Neutrophil (primary cell): ENCODE measurements around the gene DMD.

Source experiments
- H3K27ac ChIP-seq: fragments of 200-600 bp; sonication (generic); 2 replicates; pipeline ENCODE4 v1.5.1; 2016; ENCODE audit warnings: mild to moderate bottlenecking, moderate library complexity
- H3K27me3 ChIP-seq: fragments of 200-600 bp; sonication (generic); 2 replicates; pipeline ENCODE4 v1.6.0; 2016; ENCODE audit warnings: mild to moderate bottlenecking
- H3K36me3 ChIP-seq: fragments of 200-600 bp; sonication (generic); 2 replicates; pipeline ENCODE4 v1.5.1; 2017
- H3K4me1 ChIP-seq, 2 experiments: fragments of 200-600 bp in 1 of 2; sonication (generic) in 1 of 2; 1 replicate in 1 of 2; 2 replicates in 1 of 2; pipeline versions ENCODE4 v1.5.1 to v1.6.1; 2013 to 2016; ENCODE audit warnings: low read depth in 1 of 2, low read length in 1 of 2, mild to moderate bottlenecking in 1 of 2, moderate library complexity in 1 of 2; ENCODE audit not compliant: control insufficient read depth in 1 of 2, insufficient read depth in 1 of 2
- H3K4me3 ChIP-seq, 2 experiments: fragments of 200-600 bp in 1 of 2; sonication (generic) in 1 of 2; 1 replicate in 1 of 2; 2 replicates in 1 of 2; pipeline ENCODE4 v1.5.1; 2013 to 2016; ENCODE audit warnings: low read depth in 1 of 2, low read length in 1 of 2, mild to moderate bottlenecking in 1 of 2, moderate library complexity in 1 of 2
- H3K9me3 ChIP-seq: fragments of 200-600 bp; sonication (generic); 2 replicates; pipeline ENCODE4 v1.5.1; 2016
- CTCF ChIP-seq: fragments of 200-600 bp; sonication (generic); IDR thresholded peaks from 2 replicates; pipeline ENCODE4 v1.5.1; 2016; ENCODE audit warnings: antibody characterized with exemption

The DMD gene

GRCh38 chrX:32126997-32127396 lies 1084.4 kb downstream of the DMD start:
- Histone ChIP-seq H3K27ac (no peak overlapping the region), H3K27me3 (no peaks in the 10 kb centered on the region), H3K9me3 (no peaks in the 10 kb centered on the region), H3K4me1 (no peaks in the 10 kb centered on the region), H3K4me3 (no peak overlapping the region), H3K36me3 (no peaks in the 10 kb centered on the region)
- no peak for TF ChIP-seq CTCF

- TF ChIP-seq CTCF, result no peak
These were observed 1092.5 kb downstream of the DMD start for GRCh38 chrX:32118832-32119231.

GRCh38 chrX:32116047-32116446 lies 1095.3 kb downstream of the DMD start:
- H3K4me3 ChIP-seq, result no peak overlapping the region
- H3K4me1 ChIP-seq, result no peaks in the 10 kb centered on the region
- H3K9me3 ChIP-seq, result no peaks in the 10 kb centered on the region
- no peak for TF ChIP-seq CTCF
- H3K27me3 ChIP-seq, result no peaks in the 10 kb centered on the region
- no peak overlapping the region for H3K27ac ChIP-seq
- H3K36me3 ChIP-seq, result no peaks in the 10 kb centered on the region

More at GRCh38 chrX:32118832-32119231, 1092.5 kb downstream of the DMD start:
- no peaks in the 10 kb centered on the region for H3K4me1 ChIP-seq
- H3K9me3 ChIP-seq, result no peaks in the 10 kb centered on the region
- no peaks in the 10 kb centered on the region for H3K36me3 ChIP-seq
- no peak overlapping the region for H3K27ac ChIP-seq
- no peak overlapping the region for H3K4me3 ChIP-seq
- H3K27me3 ChIP-seq, result no peaks in the 10 kb centered on the region

GRCh38 chrX:32087663-32088062 lies 1123.7 kb downstream of the DMD start:
- H3K4me3 ChIP-seq, result no peak overlapping the region
- TF ChIP-seq CTCF, result no peak
- H3K27ac ChIP-seq, result no peak overlapping the region
- no peaks in the 10 kb centered on the region for H3K4me1 ChIP-seq
- no peaks in the 10 kb centered on the region for H3K9me3 ChIP-seq
- no peaks in the 10 kb centered on the region for H3K27me3 ChIP-seq
- no peaks in the 10 kb centered on the region for H3K36me3 ChIP-seq

GRCh38 chrX:32084757-32085156 lies 1126.6 kb downstream of the DMD start:
- H3K4me3 ChIP-seq, result no peak overlapping the region
- H3K9me3 ChIP-seq, result no peaks in the 10 kb centered on the region
- no peak overlapping the region for H3K27ac ChIP-seq
- H3K4me1 ChIP-seq, result no peaks in the 10 kb centered on the region
- no peaks in the 10 kb centered on the region for H3K27me3 ChIP-seq
- TF ChIP-seq CTCF, result no peak
- no peaks in the 10 kb centered on the region for H3K36me3 ChIP-seq

DNA sequence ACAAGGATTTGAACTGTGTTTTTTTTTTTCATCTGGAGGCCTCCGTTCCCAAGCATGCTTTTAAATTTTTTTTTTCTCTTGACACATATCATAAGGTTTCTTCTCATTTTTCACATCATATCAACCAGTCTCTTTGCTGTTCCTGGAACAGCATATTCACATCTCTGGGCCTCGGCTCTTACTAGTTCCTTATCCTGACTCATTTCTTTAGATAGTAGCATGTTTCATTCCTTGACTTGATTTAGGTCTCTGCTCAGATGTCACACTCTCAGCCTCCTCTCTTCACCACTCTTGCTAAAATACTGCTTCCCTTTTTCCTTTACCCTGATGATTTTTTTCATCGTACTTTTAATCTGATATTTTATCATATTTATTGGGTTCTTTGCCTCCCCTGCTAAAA lies 1163.1 kb downstream of the DMD start:
- TF ChIP-seq CTCF, result no peak
- H3K4me3 ChIP-seq, result no peak overlapping the region
- no peaks in the 10 kb centered on the region for H3K27me3 ChIP-seq
- H3K27ac ChIP-seq, result no peak overlapping the region
- no peaks in the 10 kb centered on the region for H3K4me1 ChIP-seq
- H3K9me3 ChIP-seq, result no peaks in the 10 kb centered on the region
- no peaks in the 10 kb centered on the region for H3K36me3 ChIP-seq
